HepG2 (cell line): ENCODE results near the gene PTGR3. TPM values are rescaled to one million over a fixed set of nuclear protein-coding genes. Genes with fewer than 3 reads are reported as not detected.

Experiments used
- ATAC-seq: fragments of 200-7000 bp; cut with Tn5 transposase; 3 replicates; pipeline ENCODE4 v1.9.1; 2020; ENCODE audit warnings: mild to moderate bottlenecking, moderate library complexity
- BruUV-seq: library from RNA; stranded (reverse); fragments of 400-500 nt; replicated peaks from 2 replicates; lab custom pipeline; 2021; lab: Mats Ljungman, UMichigan
- CTCF ChIA-PET: fragments of 300-600 bp; formaldehyde crosslinking; extraction: SDS; loops from one replicate; lab custom pipeline; 2021; ENCODE audit warnings: low total read pairs, inconsistent platforms, low intra/inter-chr PET ratio; lab: Yijun Ruan, JAX
- POLR2A ChIA-PET: fragments of 350-600 bp; sonication (Branson Sonifier 250); formaldehyde crosslinking; loops from one replicate; lab custom pipeline; 2020; ENCODE audit warnings: antibody characterized with exemption, inconsistent platforms; lab: Yijun Ruan, JAX
- DNase-seq: peaks from one replicate; pipeline ENCODE4 v3.0.0-alpha.2; 2015; ENCODE audit warnings: low spot score
- FAIRE-seq: peaks from 3 replicates; lab custom pipeline; 2011; peaks lifted over from hg19 to GRCh38; lab: Jason Lieb, UNC
- H2AFZ ChIP-seq: one replicate; pipeline ENCODE4 v1.6.1; 2011; ENCODE audit warnings: low read length, inconsistent platforms
- H3K27ac ChIP-seq: fragments of 300-600 bp; 3 replicates; pipeline ENCODE4 v1.8.0; 2011; ENCODE audit warnings: mixed run types, mild to moderate bottlenecking, mixed read lengths, low read length, inconsistent platforms; ENCODE audit not compliant: insufficient read depth; ENCODE audit errors: extremely low read length
- H3K27me3 ChIP-seq, 2 experiments: fragments of 200-600 bp in 1 of 2; 2 replicates in 1 of 2; 3 replicates in 1 of 2; pipeline versions ENCODE4 v1.6.0 to v1.8.0; 2011; ENCODE audit warnings: low read length in 2 of 2, mild to moderate bottlenecking in 2 of 2, moderate library complexity in 2 of 2, inconsistent platforms in 1 of 2; ENCODE audit not compliant: insufficient read depth in 2 of 2, control insufficient read depth in 1 of 2
- H3K36me3 ChIP-seq, 2 experiments: fragments of 200-600 bp in 1 of 2; replicated peaks in 1 of 2; 2 replicates in 1 of 2; 3 replicates in 1 of 2; pipeline versions ENCODE4 v1.5.1 to v1.8.0; 2011; ENCODE audit warnings: low read length in 2 of 2, inconsistent platforms in 1 of 2; ENCODE audit not compliant: insufficient read depth in 2 of 2, control insufficient read depth in 1 of 2
- H3K4me1 ChIP-seq: 2 replicates; pipeline ENCODE4 v1.5.1; 2012; ENCODE audit warnings: low read length, inconsistent platforms; ENCODE audit not compliant: insufficient read depth
- H3K4me2 ChIP-seq: 2 replicates; pipeline ENCODE4 v1.6.0; 2011; ENCODE audit warnings: low read depth, low read length, inconsistent platforms
- H3K4me3 ChIP-seq, 3 experiments: fragments of 200-600 bp in 1 of 3; sonication (generic), shearing (Covaris generic) in 1 of 3; replicated peaks in 1 of 3; 2 replicates each; pipeline ENCODE4 v1.5.1; 2011 to 2016; ENCODE audit warnings: low read length in 3 of 3, inconsistent platforms in 2 of 3, low read depth in 2 of 3, mild to moderate bottlenecking in 2 of 3, control low read depth in 1 of 3, mixed read lengths in 1 of 3; ENCODE audit not compliant: insufficient read depth in 1 of 3
- H3K79me2 ChIP-seq: one replicate; pipeline ENCODE4 v1.6.1; 2011; ENCODE audit warnings: low read length, inconsistent platforms; ENCODE audit not compliant: insufficient read depth
- H3K9ac ChIP-seq: 2 replicates; pipeline ENCODE4 v1.6.0; 2011; ENCODE audit warnings: mild to moderate bottlenecking, low read depth, low read length, inconsistent platforms; ENCODE audit not compliant: insufficient read depth
- H3K9me3 ChIP-seq: 2 replicates; pipeline ENCODE4 v1.5.1; 2012; ENCODE audit warnings: mild to moderate bottlenecking, low read length
- H4K20me1 ChIP-seq: 2 replicates; pipeline ENCODE4 v1.6.0; 2011; ENCODE audit warnings: inconsistent platforms, mild to moderate bottlenecking, low read length, moderate library complexity; ENCODE audit not compliant: insufficient read depth
- BORCS8-MEF2B ChIP-seq: sonication (generic); formaldehyde crosslinking; IDR thresholded peaks from 2 replicates; pipeline ENCODE4 v1.8.0; 2022; ENCODE audit warnings: mild to moderate bottlenecking, missing genetic modification reagents
- FOXO1 ChIP-seq: sonication (generic); formaldehyde crosslinking; IDR thresholded peaks from 2 replicates; pipeline ENCODE4 v1.4.0; 2020; ENCODE audit warnings: missing genetic modification reagents
- GABPB1 ChIP-seq: IDR thresholded peaks from 2 replicates; pipeline ENCODE4 v1.6.1; 2016; ENCODE audit warnings: mild to moderate bottlenecking, missing genetic modification reagents, moderate library complexity, missing compliant biosample characterization
- HDAC1 ChIP-seq: sonication (generic); formaldehyde crosslinking; IDR thresholded peaks from 2 replicates; pipeline ENCODE4 v1.5.1; 2020; ENCODE audit warnings: mild to moderate bottlenecking, missing genetic modification reagents
- HDAC2 ChIP-seq: sonication (generic); formaldehyde crosslinking; IDR thresholded peaks from 2 replicates; pipeline ENCODE4 v1.4.0; 2020; ENCODE audit warnings: missing genetic modification reagents
- KDM2A ChIP-seq: sonication (generic); formaldehyde crosslinking; IDR thresholded peaks from 2 replicates; pipeline ENCODE4 v1.4.0; 2020; ENCODE audit warnings: low read depth, missing genetic modification reagents, borderline replicate concordance
- KDM4B ChIP-seq: sonication (generic); formaldehyde crosslinking; IDR thresholded peaks from 2 replicates; pipeline ENCODE4 v1.4.0; 2020; ENCODE audit warnings: missing genetic modification reagents
- KLF12 ChIP-seq: sonication (generic); formaldehyde crosslinking; IDR thresholded peaks from 2 replicates; pipeline ENCODE4 v1.4.0; 2020; ENCODE audit warnings: missing genetic modification reagents, borderline replicate concordance
- MYC ChIP-seq: sonication (generic); formaldehyde crosslinking; IDR thresholded peaks from 2 replicates; pipeline ENCODE4 v1.9.0; 2021; ENCODE audit warnings: missing genetic modification reagents, borderline replicate concordance
- NR2F2 ChIP-seq: IDR thresholded peaks from 2 replicates; pipeline ENCODE4 v1.6.1; 2012; ENCODE audit warnings: low read depth, inconsistent platforms, borderline replicate concordance
- PATZ1 ChIP-seq: sonication (generic); formaldehyde crosslinking; IDR thresholded peaks from 2 replicates; pipeline ENCODE4 v1.4.0; 2020; ENCODE audit warnings: missing genetic modification reagents
- STAT5B ChIP-seq: sonication (generic); formaldehyde crosslinking; IDR thresholded peaks from 2 replicates; pipeline ENCODE4 v1.4.0; 2020; ENCODE audit warnings: missing genetic modification reagents
- ZHX2 ChIP-seq, 2 experiments: sonication (generic) in 1 of 2; formaldehyde crosslinking in 1 of 2; IDR thresholded peaks; 2 replicates each; pipeline versions ENCODE4 v1.6.1 to v1.9.0; 2014 to 2022; ENCODE audit warnings: antibody characterized with exemption in 1 of 2, borderline replicate concordance in 1 of 2, inconsistent platforms in 1 of 2, low read depth in 1 of 2, missing genetic modification reagents in 1 of 2
- ZNF484 ChIP-seq: sonication (generic); formaldehyde crosslinking; IDR thresholded peaks from 2 replicates; pipeline ENCODE4 v1.5.1; 2020; ENCODE audit warnings: mild to moderate bottlenecking, low read depth, missing genetic modification reagents, borderline replicate concordance
- ZNF546 ChIP-seq: sonication (generic); formaldehyde crosslinking; conservative IDR thresholded peaks from 2 replicates; pipeline ENCODE4 v1.8.1; 2023; ENCODE audit warnings: mild to moderate bottlenecking, missing genetic modification reagents
- ZNF772 ChIP-seq: sonication (generic); formaldehyde crosslinking; IDR thresholded peaks from 2 replicates; pipeline ENCODE4 v1.5.0; 2020; ENCODE audit warnings: mild to moderate bottlenecking, missing genetic modification reagents
- ZNF780A ChIP-seq: sonication (generic); formaldehyde crosslinking; IDR thresholded peaks from 2 replicates; pipeline ENCODE4 v1.8.0; 2022; ENCODE audit warnings: mild to moderate bottlenecking, missing genetic modification reagents, moderate library complexity
- WGBS: methylation state at CpG from one replicate; pipeline ENCODE4 v1.1.6; 2017; ENCODE audit warnings: low lambda C conversion rate; 5-methylcytosine and 5-hydroxymethylcytosine counted together
- in situ Hi-C: cut with HindIII; loops from 2 replicates; pipeline ENCODE4 v1.10.0; 2017; ENCODE audit warnings: low pct_unique_long_range_greater_than_20kb; ENCODE audit not compliant: extremely low pct_ligation_motif_present
- intact Hi-C: fragments of 100-400 bp; cut with micrococcal nuclease; formaldehyde crosslinking; loops from one replicate; pipeline ENCODE4 v1.10.0; 2022; ENCODE audit not compliant: unreplicated experiment
- polyA plus RNA-seq, 8 experiments: library from polyadenylated mRNA; depleted of rRNA in 3 of 8; stranded (reverse) in 7 of 8; unstranded in 1 of 8; fragments of >200 nt; fragmentation: Illumina TruSeq in 4 of 8; extraction: Trizol in 4 of 8; gene quantifications; 2 replicates each; pipeline versions ENCODE4 v1.2.1 to v1.2.3, GENCODE V29; 2011 to 2016; ENCODE audit warnings: low read depth in 4 of 8, missing spikeins in 1 of 8, mixed read lengths in 1 of 8; ENCODE audit not compliant: insufficient read depth in 1 of 8
- total RNA-seq, 5 experiments: library from RNA; depleted of rRNA; stranded (reverse); fragments of >200 nt; fragmentation: Illumina TruSeq; extraction: Trizol; gene quantifications; 2 replicates each; pipeline ENCODE4 v1.2.3, GENCODE V29; 2016; ENCODE audit warnings: low read depth in 1 of 5

PTGR3 gene
- total and polyA plus RNA-seq, 2 of the 13 experiments (the other 11 are each of a cell fraction or from before 2014, with no cell fraction given), result 11.5 to 25.3 TPM

- no peak for TF ChIP-seq ZHX2 (IDR thresholded peaks at IDR 0.05; ENCODE audit: low read depth)
- TF ChIP-seq ZHX2 (CRISPR knock-in tag; IDR thresholded peaks at IDR 0.05; ENCODE audit: borderline replicate concordance), result no peak
- TF ChIP-seq HDAC1 (CRISPR knock-in tag), result peak; percentile 6; the same call in 1 of the 2 replicates
Measured at GRCh38 chr18:75209951-75210258, 966 bp upstream of the PTGR3 start (continued).

GRCh38 chr18:75208836-75209128 is 157 bp downstream of the PTGR3 start:
- H4K20me1 ChIP-seq, result peaks cover 11% of the 10 kb centered on the region; the same call in 1 of the 2 replicates
- DNase-seq (no peak), ATAC-seq (peak; percentile 77; the same call in 2 of the 3 replicates), FAIRE-seq (no peak)
- H3K4me2 ChIP-seq, result peak overlapping the region; percentile 85
- no TSS peak for BruUV-seq
- H3K79me2 ChIP-seq, result peaks cover 41% of the 10 kb centered on the region
- no peak overlapping the region for H2AFZ ChIP-seq
- no peaks in the 10 kb centered on the region; a peak in 2 of 5 replicates for H3K27me3 ChIP-seq
- 0% methylated on average over 11 of the region's 34 CpGs for WGBS
- no peaks in the 10 kb centered on the region for H3K9me3 ChIP-seq
- H3K4me1 ChIP-seq, result peaks cover 38% of the 10 kb centered on the region
- peak overlapping the region; percentile 96 for H3K27ac ChIP-seq
- H3K9ac ChIP-seq, result peak overlapping the region; percentile 91
- in situ Hi-C loops (loop anchor here (25.0 kb wide), 1 partner anchor 921 kb away; the partner anchor contains the start of gene CYB5A), intact Hi-C loops (loop anchor here (2.0 to 5.0 kb wide), 2 partner anchors 36 to 46 kb away; no protein-coding TSS in a partner anchor)
- ChIA-PET CTCF (no interaction called here), POLR2A (interaction anchor here (0.5 kb wide), 1 partner anchor 1286 kb away, joined by 3 read pairs; no protein-coding TSS in a partner anchor)
- peak overlapping the region; percentile 92 to 97 (median 95) for H3K4me3 ChIP-seq
- H3K36me3 ChIP-seq, result no peaks in the 10 kb centered on the region
- TF ChIP-seq ZNF780A (CRISPR knock-in tag) (no peak), PATZ1 (0 out of 2 replicates have a peak, but pooled peaks have one; percentile 12), BORCS8-MEF2B (CRISPR knock-in tag) (no peak), HDAC2 (no peak), FOXO1 (CRISPR knock-in tag) (no peak), MYC (CRISPR knock-in tag) (peak; percentile 21; the same call in 1 of the 2 replicates), ZNF484 (no peak), STAT5B (CRISPR knock-in tag) (no peak), KLF12 (CRISPR knock-in tag) (peak; percentile 62; the same call in 1 of the 2 replicates), GABPB1 (no peak), NR2F2 (no peak), ZNF772 (CRISPR knock-in tag) (no peak), KDM4B (CRISPR knock-in tag) (no peak), KDM2A (CRISPR knock-in tag) (peak; percentile 9; the same call in 1 of the 2 replicates), ZNF546 (CRISPR knock-in tag) (no peak)
